HG03060 (cell line): Measurements from ENCODE around the gene PCDHGC4.

ENCODE experiments used
- ATAC-seq: cut with Tn5 transposase; IDR thresholded peaks from one replicate; pipeline ENCODE4 v1.9.1; 2021; ENCODE audit warnings: low read depth, moderate number of reproducible peaks; ENCODE audit not compliant: unreplicated experiment

The PCDHGC4 gene

DNA sequence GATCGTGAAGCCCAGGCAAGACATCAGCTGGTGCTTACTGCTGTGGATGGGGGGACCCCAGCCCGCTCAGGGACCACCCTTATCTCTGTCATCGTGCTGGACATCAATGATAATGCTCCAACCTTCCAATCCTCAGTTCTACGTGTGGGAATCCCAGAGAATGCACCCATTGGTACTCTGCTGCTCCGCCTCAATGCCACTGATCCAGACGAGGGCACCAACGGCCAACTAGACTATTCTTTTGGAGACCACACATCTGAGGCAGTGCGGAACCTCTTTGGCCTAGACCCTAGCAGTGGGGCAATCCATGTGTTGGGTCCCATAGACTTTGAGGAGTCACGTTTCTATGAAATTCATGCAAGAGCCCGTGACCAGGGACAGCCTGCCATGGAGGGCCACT, 5.0 kb downstream of the PCDHGC4 start:
- no peak for ATAC-seq

GRCh38 chr5:141490271-141490670, 5.4 kb downstream of the PCDHGC4 start:
- no peak for ATAC-seq

DNA sequence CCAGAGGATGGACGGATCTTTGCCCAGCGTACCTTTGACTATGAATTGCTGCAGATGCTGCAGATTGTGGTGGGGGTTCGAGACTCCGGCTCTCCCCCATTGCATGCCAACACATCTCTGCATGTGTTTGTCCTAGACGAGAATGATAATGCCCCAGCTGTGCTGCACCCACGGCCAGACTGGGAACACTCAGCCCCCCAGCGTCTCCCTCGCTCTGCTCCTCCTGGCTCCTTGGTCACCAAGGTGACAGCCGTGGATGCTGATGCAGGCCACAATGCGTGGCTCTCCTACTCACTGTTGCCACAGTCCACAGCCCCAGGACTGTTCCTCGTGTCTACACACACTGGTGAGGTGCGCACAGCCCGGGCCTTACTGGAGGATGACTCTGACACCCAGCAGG, 5.9 kb downstream of the PCDHGC4 start:
- ATAC-seq: no peak

DNA sequence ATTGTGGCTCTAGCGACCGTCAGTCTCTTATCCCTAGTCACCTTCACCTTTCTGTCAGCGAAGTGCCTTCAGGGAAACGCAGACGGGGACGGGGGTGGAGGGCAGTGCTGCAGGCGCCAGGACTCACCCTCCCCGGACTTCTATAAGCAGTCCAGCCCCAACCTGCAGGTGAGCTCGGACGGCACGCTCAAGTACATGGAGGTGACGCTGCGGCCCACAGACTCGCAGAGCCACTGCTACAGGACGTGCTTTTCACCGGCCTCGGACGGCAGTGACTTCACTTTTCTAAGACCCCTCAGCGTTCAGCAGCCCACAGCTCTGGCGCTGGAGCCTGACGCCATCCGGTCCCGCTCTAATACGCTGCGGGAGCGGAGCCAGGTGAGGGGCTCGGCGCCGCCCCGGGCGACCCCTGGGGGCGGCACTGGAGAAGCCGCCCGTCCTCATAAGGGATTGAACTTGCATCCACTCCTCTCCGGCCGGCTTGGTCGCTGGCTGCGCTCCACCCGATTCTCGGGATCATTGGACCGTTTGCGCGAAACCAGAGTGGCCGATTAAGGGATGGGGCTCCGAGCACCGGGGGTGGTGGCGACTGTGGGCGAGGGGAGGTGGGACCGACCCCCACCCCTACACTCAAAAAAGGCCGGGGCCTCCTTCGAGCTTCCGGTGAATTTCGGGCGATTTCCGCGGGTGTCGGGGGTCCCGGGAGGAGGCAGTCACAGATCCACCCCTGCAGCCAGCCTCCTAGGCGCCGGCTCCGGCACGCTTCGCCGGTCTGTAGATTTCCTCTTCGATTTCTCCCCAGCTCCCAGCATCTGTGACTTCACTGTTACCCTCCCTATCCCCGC, 6.7 kb downstream of the PCDHGC4 start:
- ATAC-seq: no peak

- ATAC-seq: no peak
Measured at GRCh38 chr5:141492168-141492885, 7.5 kb downstream of the PCDHGC4 start.

GRCh38 chr5:141493500-141494422, 8.9 kb downstream of the PCDHGC4 start:
- no peak for ATAC-seq

- no peak for ATAC-seq
Measured at GRCh38 chr5:141494761-141495452, 10.1 kb downstream of the PCDHGC4 start.

GRCh38 chr5:141495453-141495811, 10.6 kb downstream of the PCDHGC4 start:
- ATAC-seq: no peak

DNA sequence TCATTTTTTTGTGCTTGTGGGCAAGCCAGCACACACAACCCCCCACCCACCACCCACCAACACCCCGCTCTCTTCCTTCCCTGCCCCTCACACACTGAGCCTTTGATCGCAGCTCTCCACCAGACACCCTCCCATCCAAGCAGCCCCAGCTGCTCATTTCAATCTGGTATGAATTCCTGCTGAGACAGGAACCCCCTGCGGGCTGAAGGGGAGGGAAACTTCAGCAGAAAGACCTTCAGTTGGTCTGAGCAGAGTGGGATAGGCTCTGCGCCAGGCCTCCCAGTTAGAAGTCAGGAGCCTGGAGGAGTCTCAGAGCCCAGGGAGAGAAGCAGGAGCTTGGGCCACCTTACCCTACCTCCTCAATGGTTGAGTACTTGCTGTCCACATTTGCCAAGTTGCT, 11.2 kb downstream of the PCDHGC4 start:
- ATAC-seq: no peak

- ATAC-seq: no peak
Measured at GRCh38 chr5:141501761-141502160, 16.9 kb downstream of the PCDHGC4 start.

GRCh38 chr5:141503681-141504080, 18.9 kb downstream of the PCDHGC4 start:
- no peak for ATAC-seq

DNA sequence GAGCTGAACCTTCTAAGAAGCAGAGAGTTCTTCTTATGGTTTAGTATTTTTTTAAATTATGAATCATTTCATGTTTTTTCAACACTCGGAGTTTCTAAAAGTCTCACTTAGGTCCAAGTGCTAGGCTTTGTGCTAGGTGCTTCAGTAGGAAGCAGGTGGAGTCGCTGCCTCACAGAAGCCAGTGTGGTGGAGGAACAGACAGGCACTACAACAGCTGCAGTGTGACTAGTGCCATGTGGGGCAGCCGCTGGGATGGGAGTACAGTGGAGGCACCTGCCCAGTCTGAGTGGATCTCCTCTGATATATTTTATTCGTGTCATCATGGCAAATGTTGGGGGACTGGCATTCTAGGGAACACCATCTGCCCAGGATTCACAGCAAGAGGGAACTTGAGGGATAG, 19.4 kb downstream of the PCDHGC4 start:
- no peak for ATAC-seq

GRCh38 chr5:141506381-141507155, 21.7 kb downstream of the PCDHGC4 start:
- ATAC-seq: no peak

DNA sequence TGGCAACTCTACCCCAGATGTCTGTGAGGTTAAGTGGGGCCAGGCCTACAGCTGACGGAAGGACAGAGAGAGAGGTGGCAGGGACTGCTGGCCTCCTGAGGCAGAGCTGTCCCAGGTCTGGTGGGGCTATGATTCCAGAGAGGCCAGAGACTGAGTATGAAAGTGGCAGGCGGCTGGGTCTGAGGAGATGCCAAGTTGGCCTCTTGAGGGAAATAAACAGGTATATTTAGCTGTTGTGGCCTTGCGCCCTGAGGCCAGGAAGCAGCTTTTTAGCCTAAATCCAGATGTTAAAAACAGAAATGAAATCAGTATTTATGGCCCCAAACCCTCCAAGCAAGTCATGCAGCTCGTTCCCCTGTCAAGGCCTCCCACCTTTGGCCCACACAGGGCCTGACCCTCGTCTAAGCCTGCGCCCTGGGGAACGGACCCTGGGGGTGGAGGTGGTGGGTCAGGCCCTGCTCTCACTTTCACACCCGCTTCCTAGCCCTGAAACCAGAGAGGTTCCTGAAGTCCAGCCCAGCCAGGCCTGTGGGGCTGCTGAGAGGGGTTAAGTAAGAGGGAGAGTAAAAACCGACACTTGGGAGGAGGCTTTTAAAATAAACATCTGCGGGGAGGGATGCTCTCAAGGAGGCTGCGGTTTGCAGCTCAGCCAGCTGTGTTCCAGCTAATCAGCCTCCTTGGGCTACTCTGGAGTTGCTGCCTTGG, 22.7 kb downstream of the PCDHGC4 start:
- peak; percentile 23 for ATAC-seq

DNA sequence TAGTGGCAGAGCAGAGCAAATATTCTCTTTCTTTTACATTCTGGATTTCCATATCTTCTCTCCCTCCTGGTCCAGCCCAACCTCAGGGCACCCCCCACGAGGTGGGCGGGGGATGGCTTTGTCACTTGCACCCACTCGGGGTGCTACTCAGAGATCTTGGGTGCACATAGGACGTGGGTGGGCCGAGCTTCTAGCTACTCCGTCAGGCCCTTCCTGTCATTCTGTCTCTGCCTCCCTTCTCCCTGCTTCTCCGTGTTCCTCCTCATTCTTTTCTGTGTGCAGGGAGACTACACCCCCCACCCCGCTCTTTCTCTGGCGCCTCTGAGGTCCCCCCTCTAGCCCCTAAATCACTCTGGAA, 23.6 kb downstream of the PCDHGC4 start:
- ATAC-seq: no peak

DNA sequence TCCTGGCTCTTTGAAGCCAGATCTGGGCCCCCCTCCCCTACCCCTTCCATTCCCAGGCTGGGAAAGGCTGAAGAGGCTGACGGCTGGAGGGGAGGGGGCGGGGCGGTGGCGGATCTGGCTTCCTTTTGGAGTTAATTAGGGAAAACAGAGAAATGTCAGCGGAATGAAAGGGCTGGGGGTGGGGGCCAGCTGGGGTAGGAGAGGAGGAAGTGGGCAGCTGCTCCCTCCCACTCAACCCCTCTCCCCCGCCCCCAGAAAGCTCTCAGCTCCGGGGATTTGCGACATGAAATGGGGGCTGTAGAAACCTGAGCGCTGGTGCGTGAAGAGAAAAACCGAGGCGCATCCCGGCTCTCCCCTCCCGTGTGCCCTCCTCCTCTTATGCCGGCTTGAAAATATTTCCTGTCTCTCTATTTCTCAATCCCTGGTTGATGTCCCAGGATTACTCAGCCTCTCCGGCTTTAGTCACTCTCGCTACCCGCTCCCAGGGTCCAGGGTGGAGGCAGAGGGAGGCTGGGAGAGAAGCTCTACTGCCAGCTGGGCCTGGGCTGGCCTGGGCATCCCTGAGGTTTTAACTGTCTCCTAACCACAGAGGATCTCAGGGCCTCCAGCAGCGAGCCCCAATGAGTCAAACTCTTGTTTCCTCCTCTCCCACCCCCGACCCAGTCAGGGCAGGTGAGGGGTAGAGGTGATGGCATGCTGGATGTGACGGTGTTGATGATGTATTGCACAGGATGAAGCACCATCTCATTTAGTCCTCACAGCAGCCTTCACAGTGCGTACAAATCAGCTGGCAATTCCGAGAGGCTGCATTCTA, 24.2 kb downstream of the PCDHGC4 start:
- no peak for ATAC-seq

GRCh38 chr5:141510160-141510559, 25.3 kb downstream of the PCDHGC4 start:
- ATAC-seq: no peak

DNA sequence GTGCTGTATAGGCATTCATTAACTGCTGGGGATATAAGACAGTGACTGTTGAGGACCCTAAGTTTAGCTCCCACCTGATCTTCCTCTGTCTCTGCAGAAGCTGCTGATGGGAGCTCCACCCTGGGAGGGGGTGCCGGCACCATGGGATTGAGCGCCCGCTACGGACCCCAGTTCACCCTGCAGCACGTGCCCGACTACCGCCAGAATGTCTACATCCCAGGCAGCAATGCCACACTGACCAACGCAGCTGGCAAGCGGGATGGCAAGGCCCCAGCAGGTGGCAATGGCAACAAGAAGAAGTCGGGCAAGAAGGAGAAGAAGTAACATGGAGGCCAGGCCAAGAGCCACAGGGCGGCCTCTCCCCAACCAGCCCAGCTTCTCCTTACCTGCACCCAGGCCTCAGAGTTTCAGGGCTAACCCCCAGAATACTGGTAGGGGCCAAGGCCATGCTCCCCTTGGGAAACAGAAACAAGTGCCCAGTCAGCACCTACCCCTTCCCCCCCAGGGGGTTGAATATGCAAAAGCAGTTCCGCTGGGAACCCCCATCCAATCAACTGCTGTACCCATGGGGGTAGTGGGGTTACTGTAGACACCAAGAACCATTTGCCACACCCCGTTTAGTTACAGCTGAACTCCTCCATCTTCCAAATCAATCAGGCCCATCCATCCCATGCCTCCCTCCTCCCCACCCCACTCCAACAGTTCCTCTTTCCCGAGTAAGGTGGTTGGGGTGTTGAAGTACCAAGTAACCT, 26.2 kb downstream of the PCDHGC4 start:
- ATAC-seq: peak; percentile 37
